Lower leg skin (tissue), 3 donors: ENCODE results near the gene HCRT.

Experiments used
- CTCF ChIP-seq, 3 donors: fragments of 450-650 bp; IDR thresholded peaks; one replicate each; pipeline ENCODE4 v1.5.1; 2016; ENCODE audit warnings: antibody characterized with exemption in 3 of 3, mild to moderate bottlenecking in 3 of 3, moderate library complexity in 2 of 3
- POLR2A ChIP-seq, 2 donors: fragments of 450-650 bp; IDR thresholded peaks; one replicate each; pipeline ENCODE4 v1.6.1; 2016 to 2017; ENCODE audit warnings: antibody characterized with exemption in 2 of 2, mild to moderate bottlenecking in 1 of 2, moderate library complexity in 1 of 2

- TF ChIP-seq CTCF (IDR thresholded peaks at IDR 0.05) (no peak), POLR2A (IDR thresholded peaks at IDR 0.05) (no peak)
Measured at GRCh38 chr17:42179335-42179734, 5.9 kb downstream of the HCRT start.
